Kidney epithelial cell (primary cell): ENCODE data around the gene TMEM132D. TPM values are rescaled to one million over a fixed set of nuclear protein-coding genes. Genes with fewer than 3 reads are reported as not detected.

Experiments used
- DNase-seq: peaks from one replicate; pipeline ENCODE4 v3.0.0-alpha.2; 2010; ENCODE audit warnings: low read depth
- H3K27me3 ChIP-seq: 2 replicates; pipeline ENCODE4 v1.6.0; 2011; ENCODE audit warnings: low read length; ENCODE audit not compliant: control insufficient read depth, insufficient read depth
- H3K36me3 ChIP-seq: 2 replicates; pipeline ENCODE4 v1.5.1; 2011; ENCODE audit warnings: low read length; ENCODE audit not compliant: control insufficient read depth, insufficient read depth
- H3K4me3 ChIP-seq: 2 replicates; pipeline ENCODE4 v1.5.1; 2011; ENCODE audit warnings: low read depth, mild to moderate bottlenecking, control low read depth, low read length
- total RNA-seq: library from RNA; depleted of rRNA; stranded (reverse); fragments of >200 nt; gene quantifications from 2 replicates; pipeline ENCODE4 v1.2.3, GENCODE V29; 2015
- TF ChIP-seq, protein P1 (sequence below): IDR thresholded peaks from 2 replicates; pipeline ENCODE4 v1.5.1; 2011; ENCODE audit warnings: mild to moderate bottlenecking, moderate library complexity, low read length, control low read depth, inconsistent platforms; ENCODE audit not compliant: insufficient read depth, poor library complexity, severe bottlenecking

Gene TMEM132D
- total RNA-seq, 1 donor from 2014 or later: 6.4 TPM

DNA sequence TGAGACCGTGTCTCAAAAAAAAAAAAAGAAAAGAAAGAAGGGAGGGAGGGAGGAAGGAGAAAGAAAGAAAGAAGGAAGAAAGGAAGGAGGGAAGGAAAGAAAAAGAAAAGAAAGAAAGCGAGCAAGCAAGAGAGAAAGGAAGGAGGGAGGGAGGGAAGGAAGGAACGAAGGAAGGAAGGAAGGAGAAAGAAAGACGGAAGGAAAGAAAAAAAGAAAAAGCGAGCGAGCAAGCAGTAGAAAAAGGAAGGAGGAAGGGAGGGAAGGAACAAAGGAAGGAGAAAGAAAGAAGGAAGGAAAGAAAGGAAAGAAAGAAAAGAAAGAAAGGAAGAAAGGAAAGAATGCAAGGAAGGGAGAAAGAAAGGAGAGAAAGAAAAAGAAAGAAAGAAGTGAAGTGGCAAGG, 546.6 kb downstream of the TMEM132D start:
- no peak overlapping the region for H3K4me3 ChIP-seq
- TF ChIP-seq, protein P1, sequence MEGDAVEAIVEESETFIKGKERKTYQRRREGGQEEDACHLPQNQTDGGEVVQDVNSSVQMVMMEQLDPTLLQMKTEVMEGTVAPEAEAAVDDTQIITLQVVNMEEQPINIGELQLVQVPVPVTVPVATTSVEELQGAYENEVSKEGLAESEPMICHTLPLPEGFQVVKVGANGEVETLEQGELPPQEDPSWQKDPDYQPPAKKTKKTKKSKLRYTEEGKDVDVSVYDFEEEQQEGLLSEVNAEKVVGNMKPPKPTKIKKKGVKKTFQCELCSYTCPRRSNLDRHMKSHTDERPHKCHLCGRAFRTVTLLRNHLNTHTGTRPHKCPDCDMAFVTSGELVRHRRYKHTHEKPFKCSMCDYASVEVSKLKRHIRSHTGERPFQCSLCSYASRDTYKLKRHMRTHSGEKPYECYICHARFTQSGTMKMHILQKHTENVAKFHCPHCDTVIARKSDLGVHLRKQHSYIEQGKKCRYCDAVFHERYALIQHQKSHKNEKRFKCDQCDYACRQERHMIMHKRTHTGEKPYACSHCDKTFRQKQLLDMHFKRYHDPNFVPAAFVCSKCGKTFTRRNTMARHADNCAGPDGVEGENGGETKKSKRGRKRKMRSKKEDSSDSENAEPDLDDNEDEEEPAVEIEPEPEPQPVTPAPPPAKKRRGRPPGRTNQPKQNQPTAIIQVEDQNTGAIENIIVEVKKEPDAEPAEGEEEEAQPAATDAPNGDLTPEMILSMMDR: no peak
- H3K27me3 ChIP-seq: no peaks in the 10 kb centered on the region
- H3K36me3 ChIP-seq: no peaks in the 10 kb centered on the region
- DNase-seq: no peak

DNA sequence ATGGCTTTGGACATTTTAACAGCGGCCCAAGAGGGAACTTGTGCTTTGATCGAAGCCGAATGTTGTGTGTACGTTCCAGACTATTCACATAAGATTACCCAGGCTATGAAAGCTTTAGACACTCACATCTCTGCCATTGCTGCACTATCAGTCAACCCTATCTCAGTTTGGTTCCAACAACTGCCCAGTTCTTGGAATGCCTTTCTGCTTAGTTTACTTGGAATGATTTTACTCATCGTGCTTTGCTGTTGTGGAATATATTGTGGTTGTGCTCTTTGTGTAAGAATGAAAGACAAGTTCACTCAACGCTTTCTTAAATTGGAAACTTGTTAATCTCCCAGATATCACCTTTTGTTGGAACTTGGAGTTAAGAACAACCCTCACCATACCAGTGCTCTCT, 552.3 kb downstream of the TMEM132D start:
- Histone ChIP-seq H3K36me3 (no peaks in the 10 kb centered on the region), H3K4me3 (no peak overlapping the region), H3K27me3 (no peaks in the 10 kb centered on the region)
- no peak for DNase-seq
- TF ChIP-seq, protein P1: no peak

DNA sequence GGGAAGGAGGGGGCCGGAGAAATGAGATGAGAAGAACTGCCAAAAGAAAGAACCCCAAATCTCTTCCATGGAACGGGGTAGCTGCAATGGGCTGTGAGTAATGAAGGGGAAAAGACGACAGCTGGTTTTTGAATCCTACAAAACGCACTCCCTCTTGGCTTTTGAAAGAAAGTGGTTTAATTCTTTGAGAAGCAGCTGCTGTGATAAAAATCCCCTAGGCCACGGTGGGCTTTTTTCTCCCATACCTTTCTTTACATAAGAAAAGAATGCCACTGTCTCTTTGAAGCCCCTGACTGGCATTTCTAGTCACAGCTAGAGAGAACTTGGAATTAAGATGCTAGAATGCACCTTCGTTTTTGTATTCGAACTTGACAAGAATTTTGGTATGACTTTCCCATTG, 564.5 kb downstream of the TMEM132D start:
- no peak for DNase-seq
- TF ChIP-seq, protein P1: no peak
- Histone ChIP-seq H3K4me3 (no peak overlapping the region), H3K27me3 (no peaks in the 10 kb centered on the region), H3K36me3 (no peaks in the 10 kb centered on the region)

DNA sequence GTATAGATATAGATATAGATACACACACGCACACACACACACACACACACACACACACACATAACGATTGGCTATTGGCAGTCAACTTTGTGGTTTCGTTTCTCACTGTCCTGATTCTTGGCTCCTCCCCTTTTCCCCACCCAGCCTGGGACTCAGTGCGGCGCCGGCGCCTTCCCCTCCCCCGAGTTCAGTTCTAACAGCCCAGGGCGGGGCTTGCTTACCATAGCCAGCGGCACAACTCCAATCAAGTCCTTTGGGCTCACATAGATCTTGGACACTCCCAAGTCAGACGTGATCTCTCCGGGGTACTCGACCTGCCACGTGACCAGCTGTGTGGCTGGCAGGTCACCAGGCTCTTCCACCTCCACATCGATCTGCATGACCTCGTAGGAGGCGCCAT, 566.4 kb downstream of the TMEM132D start:
- Histone ChIP-seq H3K27me3 (no peaks in the 10 kb centered on the region), H3K4me3 (no peak overlapping the region), H3K36me3 (no peaks in the 10 kb centered on the region)
- TF ChIP-seq, protein P1: no peak
- no peak for DNase-seq

DNA sequence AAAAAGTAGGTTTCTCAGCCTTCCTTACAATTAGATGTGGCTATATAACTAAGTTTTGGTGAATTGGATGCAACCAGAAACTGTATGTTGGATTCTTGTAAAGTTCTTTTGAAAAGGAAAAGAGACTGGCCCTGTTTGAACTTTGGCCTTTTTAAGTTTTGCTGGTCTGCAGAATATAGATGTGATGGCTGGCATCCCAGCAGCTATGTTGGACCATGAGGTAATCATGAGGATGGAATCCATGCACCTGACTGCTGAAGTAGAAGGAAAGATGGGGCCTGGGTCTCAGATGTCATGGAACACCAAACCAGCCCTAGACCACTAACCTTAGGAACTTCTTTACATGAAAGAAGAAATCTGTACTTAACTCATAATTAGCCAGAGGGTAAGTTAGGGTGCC, 568.1 kb downstream of the TMEM132D start:
- TF ChIP-seq, protein P1: no peak
- DNase-seq: no peak
- no peak overlapping the region for H3K4me3 ChIP-seq
- no peaks in the 10 kb centered on the region for H3K27me3 ChIP-seq
- no peaks in the 10 kb centered on the region for H3K36me3 ChIP-seq

DNA sequence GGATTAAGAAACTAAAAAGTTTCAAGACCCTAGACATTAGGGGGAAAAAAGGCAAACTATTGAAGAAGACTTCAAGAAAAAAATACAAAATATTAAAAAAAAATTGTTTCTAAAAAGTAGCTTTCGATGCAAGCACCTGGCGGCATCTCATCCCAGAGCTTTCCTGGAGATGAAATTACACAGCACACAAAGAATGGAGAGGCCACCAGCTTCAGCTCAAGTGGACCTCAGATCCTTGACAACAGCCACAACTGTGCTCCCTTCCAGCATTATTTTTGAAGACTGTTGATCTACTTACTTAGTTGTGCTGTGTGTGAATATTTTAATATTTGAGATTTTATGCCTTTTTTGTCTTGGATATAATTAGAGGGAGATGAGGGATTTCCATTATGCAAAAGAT, 571.5 kb downstream of the TMEM132D start:
- TF ChIP-seq, protein P1: no peak
- no peak for DNase-seq
- Histone ChIP-seq H3K4me3 (no peak overlapping the region), H3K27me3 (no peaks in the 10 kb centered on the region), H3K36me3 (no peaks in the 10 kb centered on the region)
